HK-2 (cell line): ENCODE data around the gene PPP1R9B.

Source experiments
- DNase-seq: peaks from one replicate; pipeline ENCODE4 v3.0.0-alpha.2; 2018; ENCODE audit not compliant: unreplicated experiment

PPP1R9B gene

GRCh38 chr17:50141026-50141744 lies 9.3 kb downstream of the PPP1R9B start:
- DNase-seq: no peak

- DNase-seq: peak; percentile 75
These were observed 10.3 kb downstream of the PPP1R9B start for GRCh38 chr17:50139950-50140885.

DNA sequence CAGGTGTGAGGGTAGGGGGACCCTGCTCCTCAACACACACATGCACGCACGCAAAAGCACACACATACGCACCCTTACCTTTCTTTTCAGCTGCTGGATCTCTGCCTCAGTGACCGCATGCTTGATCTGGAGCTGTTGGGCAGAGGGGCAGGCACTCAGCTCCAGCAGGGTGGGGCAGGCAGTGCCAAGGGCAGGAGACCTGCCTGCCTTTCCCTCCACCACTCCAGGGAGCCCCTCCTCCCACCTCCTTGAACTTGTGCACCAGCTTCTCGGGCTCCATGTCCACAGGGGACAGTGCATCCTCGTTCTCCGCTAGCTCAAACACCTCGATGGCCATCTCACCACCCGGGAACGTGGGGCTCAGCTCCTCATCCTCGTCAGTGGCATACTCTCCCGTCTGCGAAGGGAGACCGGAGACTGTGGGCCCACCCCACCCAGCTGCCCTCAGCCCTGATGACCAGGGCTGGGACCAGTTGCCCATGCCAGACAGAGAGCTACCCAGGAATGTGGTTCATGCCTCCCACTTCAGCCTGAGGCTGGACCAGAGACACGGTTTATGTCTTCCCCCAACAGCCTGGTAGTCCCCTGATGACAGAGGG lies 11.2 kb downstream of the PPP1R9B start:
- DNase-seq: no peak

GRCh38 chr17:50137042-50137441 lies 13.4 kb downstream of the PPP1R9B start:
- DNase-seq: no peak

DNA sequence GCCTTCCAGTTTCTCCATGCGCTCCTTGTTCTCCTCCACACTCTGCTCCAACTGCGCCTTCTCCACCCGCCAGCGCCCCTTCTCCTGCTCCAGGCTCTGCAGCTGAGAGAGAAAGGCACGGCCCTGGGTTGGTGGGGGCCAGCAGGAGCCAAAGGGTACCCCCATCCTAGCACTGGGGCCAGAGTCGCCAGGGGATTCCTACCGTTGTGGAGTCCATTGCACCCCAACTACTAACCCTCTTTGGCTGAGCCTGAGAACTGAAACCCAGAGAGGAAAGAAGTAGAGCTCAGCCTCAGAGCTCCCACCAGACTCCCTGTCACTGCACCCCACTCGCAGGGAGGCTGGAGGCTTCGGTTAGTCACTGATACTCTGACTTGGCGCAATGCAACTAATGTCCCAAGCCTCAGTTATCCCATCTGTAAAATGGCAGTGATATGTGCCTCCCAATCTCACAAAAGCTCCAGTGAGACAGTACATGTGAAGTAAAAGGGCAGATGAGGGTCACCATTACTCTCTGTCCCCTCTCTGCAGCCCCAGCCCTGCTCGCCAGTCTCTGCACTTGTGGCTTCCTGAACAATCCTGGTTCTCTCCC lies 14.3 kb downstream of the PPP1R9B start:
- no peak for DNase-seq

DNA sequence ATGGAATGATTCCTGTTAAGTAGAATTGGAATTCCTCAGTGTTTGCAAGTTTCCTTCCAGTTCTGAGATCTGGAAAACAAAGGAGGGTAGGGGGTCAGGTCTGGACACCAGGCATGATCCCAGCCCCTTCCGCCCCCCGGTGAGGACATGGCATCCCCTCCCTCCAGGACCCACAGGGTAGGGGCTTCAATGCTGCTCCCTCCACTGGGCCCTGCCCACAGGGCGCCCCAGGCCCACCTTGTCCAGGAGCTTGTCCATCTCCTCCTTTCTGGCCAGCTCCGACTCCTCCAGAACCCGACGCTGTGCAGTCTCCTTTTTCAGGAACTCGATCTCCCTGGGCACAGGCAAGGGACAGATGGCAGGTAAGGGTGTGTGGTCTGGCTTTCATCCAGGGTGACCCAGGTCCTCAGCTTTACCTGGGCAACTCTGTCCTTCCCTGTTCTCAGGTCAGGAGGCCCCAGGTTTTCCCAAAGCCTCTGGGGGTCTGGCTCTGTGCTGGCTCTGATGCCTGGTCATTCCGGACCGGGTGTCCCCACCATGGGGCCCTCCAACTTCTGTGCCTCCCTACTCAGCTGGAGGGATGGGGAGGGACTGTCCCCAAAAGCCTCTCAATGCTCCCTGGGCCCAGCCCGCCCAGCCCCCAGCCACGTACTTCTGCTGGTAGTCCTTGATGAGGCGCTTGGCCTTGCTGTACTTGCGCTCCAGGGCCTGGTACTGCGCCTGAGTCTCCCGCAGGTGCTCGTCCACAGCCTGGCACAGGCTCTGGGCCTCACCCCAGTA lies 15.0 kb downstream of the PPP1R9B start:
- DNase-seq: no peak

GRCh38 chr17:50134206-50135110 lies 16.0 kb downstream of the PPP1R9B start:
- DNase-seq: no peak

DNA sequence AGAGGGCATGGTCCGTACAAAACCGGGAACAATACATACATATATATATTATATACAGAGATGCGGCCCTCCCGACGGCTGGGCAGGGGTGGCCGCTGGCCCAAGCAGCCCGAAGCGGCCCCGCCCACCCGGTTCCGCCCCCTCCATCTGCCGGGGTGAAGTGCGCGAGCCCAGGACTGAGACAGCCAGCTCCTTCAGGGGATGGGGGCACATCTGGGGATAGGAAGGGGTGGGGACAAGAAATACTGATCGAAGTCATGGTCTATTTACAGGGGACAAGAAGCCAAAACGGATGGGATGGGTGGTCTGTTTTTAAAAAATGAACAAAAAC lies 16.7 kb downstream of the PPP1R9B start:
- no peak for DNase-seq

GRCh38 chr17:50133028-50133768 lies 17.3 kb downstream of the PPP1R9B start:
- peak; percentile 53 for DNase-seq

DNA sequence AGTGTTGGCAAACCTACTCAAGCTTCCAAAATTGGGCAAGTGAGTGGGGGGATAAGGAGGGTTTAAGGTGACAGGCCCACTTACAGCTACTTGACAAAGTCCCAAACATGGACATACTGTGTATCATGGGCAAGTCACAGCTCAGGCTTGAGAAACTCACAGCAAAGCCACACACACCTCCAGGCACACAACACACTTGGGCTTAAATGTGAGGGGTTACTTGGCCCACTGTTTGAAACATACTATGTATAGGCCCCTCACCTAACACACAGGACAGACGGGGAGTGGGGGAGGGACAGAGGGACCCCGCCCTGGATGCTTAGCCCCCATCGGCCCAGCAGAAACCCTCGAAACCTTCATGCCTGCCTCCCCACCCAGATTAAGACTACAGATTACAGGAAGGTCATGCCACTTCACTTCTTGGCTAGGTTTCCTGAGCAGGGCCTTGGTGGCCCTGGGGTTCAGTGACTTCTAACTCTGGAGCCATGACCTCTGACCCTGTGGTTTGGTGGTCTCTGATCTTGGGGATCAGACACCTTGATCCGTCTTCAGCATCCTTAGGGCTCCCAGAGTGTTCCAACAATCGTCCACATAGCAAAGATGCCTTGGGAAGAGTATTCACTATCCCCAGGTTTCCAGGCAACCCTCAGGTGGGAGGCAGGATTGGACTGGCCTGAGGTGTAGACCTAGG lies 18.2 kb downstream of the PPP1R9B start:
- no peak for DNase-seq

DNA sequence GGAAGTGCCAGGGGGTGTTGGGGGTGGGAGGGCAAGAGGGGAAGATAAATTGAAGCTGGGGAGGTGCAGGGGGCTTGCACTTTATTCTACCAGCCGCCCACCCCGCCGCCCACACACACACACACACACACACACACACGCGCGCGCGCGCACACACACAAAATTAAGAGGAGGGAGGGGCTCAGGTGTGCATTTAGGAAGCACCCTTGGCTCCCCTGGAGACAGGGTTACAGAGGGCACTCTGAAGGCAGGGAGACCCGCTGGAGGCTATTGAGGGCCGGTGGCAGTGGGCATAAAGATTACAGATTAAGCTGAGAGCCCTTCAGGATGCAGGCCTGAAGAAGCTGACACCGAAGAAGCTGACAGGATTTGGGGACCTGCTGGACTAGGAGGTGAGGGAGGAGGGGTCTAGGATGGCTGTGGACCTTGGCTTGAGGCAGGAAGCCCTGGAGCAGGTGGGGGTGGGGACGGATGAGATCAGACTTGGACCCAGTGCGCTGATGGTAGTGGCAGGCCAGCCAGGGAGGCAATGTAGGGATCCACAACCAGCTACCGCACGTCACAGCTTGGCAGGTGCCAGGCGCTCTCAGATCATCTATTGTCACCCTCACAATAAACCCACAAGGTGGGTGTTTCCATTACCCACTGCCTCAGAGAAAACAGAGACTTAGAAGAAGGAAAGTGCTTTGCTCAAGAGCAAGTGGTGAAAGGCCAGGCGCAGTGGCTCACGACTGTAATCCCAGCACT lies 19.7 kb downstream of the PPP1R9B start:
- no peak for DNase-seq

GRCh38 chr17:50129728-50130558 lies 20.5 kb downstream of the PPP1R9B start, which contains the start of gene SAMD14:
SAMD14 (minus strand) TSS chr17:50130160; CDS start chr17:50124959, 5,201 bp downstream.
- peak; percentile 51 for DNase-seq

- no peak for DNase-seq
These were observed 21.1 kb downstream of the PPP1R9B start for GRCh38 chr17:50129353-50129727.

- no peak for DNase-seq
These were observed 21.8 kb downstream of the PPP1R9B start for GRCh38 chr17:50128441-50129352.

GRCh38 chr17:50127697-50128361 lies 22.6 kb downstream of the PPP1R9B start:
- no peak for DNase-seq
